Testis (tissue), 2 donors: Measurements from ENCODE around the gene LGALS7B.
"Not testable (repeated sequence)": the region's sequence is repeated elsewhere in the genome, so short reads cannot be mapped to it uniquely, and the experiment has no call there.

Experiments
- CTCF ChIP-seq, 3 experiments: fragments of 450-650 bp in 2 of 3; fragments of 200-600 bp in 1 of 3; sonication (generic) in 1 of 3; IDR thresholded peaks; one replicate each; pipeline ENCODE4 v1.5.1; 2016 to 2019; ENCODE audit warnings: antibody characterized with exemption in 3 of 3, mild to moderate bottlenecking in 2 of 3, moderate library complexity in 1 of 3
- POLR2A ChIP-seq: fragments of 450-650 bp; IDR thresholded peaks from one replicate; pipeline ENCODE4 v1.6.1; 2017; ENCODE audit warnings: antibody characterized with exemption, mild to moderate bottlenecking, moderate library complexity

- TF ChIP-seq CTCF (IDR thresholded peaks at IDR 0.05); POLR2A: not testable (repeated sequence)
Measured at GRCh38 chr19:38771569-38771968, 17.4 kb upstream of the LGALS7B start.
